HFFc6 (cell line): ENCODE measurements around the gene IBA57. TPM values are rescaled to one million over a fixed set of nuclear protein-coding genes. Genes with fewer than 3 reads are reported as not detected.

Source experiments
- DNase-seq: peaks from one replicate; pipeline ENCODE4 v3.0.0-alpha.2; 2018
- H3K27ac Mint-ChIP-seq: 2 replicates; pipeline ENCODE4 v1.8.0; 2020; ENCODE audit warnings: mild to moderate bottlenecking, mixed read lengths
- H3K27me3 Mint-ChIP-seq: 2 replicates; pipeline ENCODE4 v1.8.0; 2021; ENCODE audit warnings: mild to moderate bottlenecking, moderate library complexity, mixed read lengths; ENCODE audit not compliant: insufficient read depth
- H3K36me3 Mint-ChIP-seq: 2 replicates; pipeline ENCODE4 v1.8.0; 2021; ENCODE audit warnings: low read depth, mixed read lengths
- H3K4me1 Mint-ChIP-seq: 2 replicates; pipeline ENCODE4 v1.8.0; 2020; ENCODE audit warnings: low read depth, mixed read lengths
- H3K4me3 Mint-ChIP-seq: 2 replicates; pipeline ENCODE4 v1.8.0; 2020; ENCODE audit warnings: mild to moderate bottlenecking, moderate library complexity, mixed read lengths
- H3K9me3 Mint-ChIP-seq: 2 replicates; pipeline ENCODE4 v1.8.0; 2020; ENCODE audit warnings: mild to moderate bottlenecking, mixed read lengths
- total RNA-seq, 6 experiments: library from RNA; stranded (reverse); fragmentation: NEBNext Ultra II Directional; extraction: Animal tissue kit (Norgen Biotek cat#: 25700); gene quantifications; 2 replicates in 1 of 6; 3 replicates in 5 of 6; pipeline ENCODE4 v1.2.3, GENCODE V29; 2021
- TF ChIP-seq, protein P1 (sequence below): fragments of 200-600 bp; sonication (generic); IDR thresholded peaks from 2 replicates; pipeline ENCODE4 v1.5.0; 2021; ENCODE audit warnings: antibody characterized with exemption, mild to moderate bottlenecking

Gene IBA57
- total RNA-seq, 6 experiments from 2014 or later, result 4.2 to 5.8 (median 4.7) TPM

DNA sequence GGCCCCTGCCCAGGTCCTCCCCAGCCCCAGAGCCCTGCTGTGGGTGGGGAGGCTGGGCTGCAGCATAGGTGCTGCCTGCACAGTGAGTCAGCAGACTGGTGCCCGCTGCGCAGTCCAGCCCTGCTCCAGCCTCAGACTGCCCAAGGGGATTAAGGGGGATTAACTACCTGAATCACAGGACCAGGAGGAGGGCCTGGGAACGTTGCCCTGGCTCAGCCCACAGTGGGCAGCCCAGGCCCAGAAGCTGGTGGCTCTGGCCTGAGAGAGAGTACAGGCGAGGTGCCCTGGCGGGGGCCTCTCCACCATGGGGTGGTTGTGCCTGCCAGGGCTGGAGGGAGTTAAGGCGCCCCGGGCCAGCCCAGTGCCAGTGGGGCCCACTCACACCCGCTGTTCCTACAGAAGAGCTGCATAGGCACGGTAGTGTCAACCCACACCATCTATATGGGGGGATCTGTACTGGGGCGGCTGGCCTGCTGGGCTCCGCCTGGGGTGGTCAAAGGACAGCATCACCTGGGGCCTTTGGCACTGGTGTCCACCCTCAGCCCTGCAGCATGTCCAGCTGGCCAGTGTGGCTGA is 44.6 kb downstream of the IBA57 start:
- H3K4me3 Mint-ChIP-seq, result no peak overlapping the region
- no peaks in the 10 kb centered on the region for H3K9me3 Mint-ChIP-seq
- no peaks in the 10 kb centered on the region for H3K4me1 Mint-ChIP-seq
- no peak for DNase-seq
- no peaks in the 10 kb centered on the region for H3K36me3 Mint-ChIP-seq
- no peak overlapping the region for H3K27ac Mint-ChIP-seq
- H3K27me3 Mint-ChIP-seq, result no peaks in the 10 kb centered on the region
- TF ChIP-seq, protein P1, sequence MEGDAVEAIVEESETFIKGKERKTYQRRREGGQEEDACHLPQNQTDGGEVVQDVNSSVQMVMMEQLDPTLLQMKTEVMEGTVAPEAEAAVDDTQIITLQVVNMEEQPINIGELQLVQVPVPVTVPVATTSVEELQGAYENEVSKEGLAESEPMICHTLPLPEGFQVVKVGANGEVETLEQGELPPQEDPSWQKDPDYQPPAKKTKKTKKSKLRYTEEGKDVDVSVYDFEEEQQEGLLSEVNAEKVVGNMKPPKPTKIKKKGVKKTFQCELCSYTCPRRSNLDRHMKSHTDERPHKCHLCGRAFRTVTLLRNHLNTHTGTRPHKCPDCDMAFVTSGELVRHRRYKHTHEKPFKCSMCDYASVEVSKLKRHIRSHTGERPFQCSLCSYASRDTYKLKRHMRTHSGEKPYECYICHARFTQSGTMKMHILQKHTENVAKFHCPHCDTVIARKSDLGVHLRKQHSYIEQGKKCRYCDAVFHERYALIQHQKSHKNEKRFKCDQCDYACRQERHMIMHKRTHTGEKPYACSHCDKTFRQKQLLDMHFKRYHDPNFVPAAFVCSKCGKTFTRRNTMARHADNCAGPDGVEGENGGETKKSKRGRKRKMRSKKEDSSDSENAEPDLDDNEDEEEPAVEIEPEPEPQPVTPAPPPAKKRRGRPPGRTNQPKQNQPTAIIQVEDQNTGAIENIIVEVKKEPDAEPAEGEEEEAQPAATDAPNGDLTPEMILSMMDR, result no peak

DNA sequence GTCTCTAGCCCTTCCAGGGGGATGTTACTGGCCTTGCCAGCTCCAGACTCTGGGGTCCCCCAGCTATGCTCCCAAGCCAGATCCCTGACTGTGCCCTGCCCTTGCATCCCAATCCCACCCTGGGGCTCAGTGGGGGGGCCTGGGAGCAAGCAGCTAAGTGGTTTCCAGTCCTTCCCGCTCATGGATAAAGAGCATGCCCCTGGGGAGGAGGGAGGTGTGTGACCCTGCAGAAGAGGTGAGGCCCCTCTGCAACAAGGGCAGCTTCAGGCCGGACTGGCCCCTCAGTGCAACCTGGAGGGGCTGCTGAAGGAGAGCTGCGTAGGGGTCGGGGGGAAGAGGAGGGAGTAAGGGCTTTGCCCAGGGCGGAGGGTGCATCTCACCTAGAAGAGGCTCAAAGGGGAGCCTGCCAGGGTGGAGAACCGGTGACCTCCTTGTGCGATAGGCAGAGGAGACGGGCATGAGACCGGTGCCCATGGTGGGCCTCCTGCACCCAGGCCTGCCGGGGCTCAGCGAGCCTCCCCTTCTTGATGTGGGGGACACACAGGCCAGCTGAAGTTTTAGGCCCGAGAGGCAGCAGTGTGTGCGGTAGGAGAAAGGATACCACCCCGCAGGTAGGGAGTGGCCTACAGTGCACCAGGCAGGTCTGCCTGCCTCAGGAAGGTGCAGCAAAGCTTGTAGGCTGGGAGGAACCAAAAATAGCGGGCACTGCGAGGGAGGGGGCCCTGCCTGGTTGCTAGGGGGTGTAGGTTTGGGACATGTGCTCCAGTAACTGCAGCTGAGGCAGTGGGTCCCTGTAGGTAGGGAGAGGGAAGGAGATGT is 45.3 kb downstream of the IBA57 start:
- no peak for DNase-seq
- H3K4me1 Mint-ChIP-seq, result no peaks in the 10 kb centered on the region
- no peaks in the 10 kb centered on the region for H3K36me3 Mint-ChIP-seq
- TF ChIP-seq, protein P1, result no peak
- H3K9me3 Mint-ChIP-seq, result no peaks in the 10 kb centered on the region
- H3K4me3 Mint-ChIP-seq, result no peak overlapping the region
- H3K27ac Mint-ChIP-seq, result no peak overlapping the region
- no peaks in the 10 kb centered on the region for H3K27me3 Mint-ChIP-seq

DNA sequence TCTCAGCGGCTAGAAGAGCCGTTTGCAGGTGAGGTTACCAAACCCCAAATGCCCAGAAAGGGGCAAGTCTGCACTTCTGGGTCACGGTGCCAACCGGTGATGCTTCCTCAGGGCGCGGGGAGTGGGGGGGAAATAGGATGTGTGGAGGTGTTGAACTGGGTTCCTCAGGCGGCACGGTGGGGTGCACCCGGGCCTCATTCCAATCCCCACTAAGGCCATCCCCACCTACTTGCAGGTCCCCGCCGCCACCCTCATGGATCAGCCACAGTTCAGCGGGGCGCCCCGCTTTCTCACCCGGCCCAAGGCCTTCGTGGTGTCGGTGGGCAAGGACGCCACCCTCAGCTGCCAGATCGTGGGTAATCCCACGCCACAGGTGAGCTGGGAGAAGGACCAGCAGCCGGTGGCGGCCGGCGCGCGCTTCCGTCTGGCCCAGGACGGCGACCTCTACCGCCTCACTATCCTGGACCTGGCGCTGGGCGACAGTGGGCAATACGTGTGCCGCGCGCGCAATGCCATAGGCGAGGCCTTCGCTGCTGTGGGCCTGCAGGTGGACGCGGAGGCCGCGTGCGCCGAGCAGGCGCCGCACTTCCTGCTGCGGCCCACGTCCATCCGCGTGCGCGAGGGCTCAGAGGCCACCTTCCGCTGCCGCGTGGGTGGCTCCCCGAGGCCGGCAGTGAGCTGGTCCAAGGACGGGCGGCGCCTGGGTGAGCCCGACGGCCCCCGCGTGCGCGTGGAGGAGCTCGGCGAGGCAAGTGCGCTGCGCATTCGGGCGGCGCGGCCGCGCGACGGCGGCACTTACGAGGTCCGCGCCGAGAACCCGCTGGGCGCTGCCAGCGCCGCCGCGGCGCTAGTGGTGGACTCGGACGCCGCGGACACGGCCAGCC is 46.2 kb downstream of the IBA57 start:
- H3K36me3 Mint-ChIP-seq, result no peaks in the 10 kb centered on the region
- no peaks in the 10 kb centered on the region for H3K9me3 Mint-ChIP-seq
- H3K4me1 Mint-ChIP-seq, result no peaks in the 10 kb centered on the region
- TF ChIP-seq, protein P1, result no peak
- H3K27me3 Mint-ChIP-seq, result no peaks in the 10 kb centered on the region
- no peak for DNase-seq
- H3K27ac Mint-ChIP-seq, result no peak overlapping the region
- H3K4me3 Mint-ChIP-seq, result no peak overlapping the region

DNA sequence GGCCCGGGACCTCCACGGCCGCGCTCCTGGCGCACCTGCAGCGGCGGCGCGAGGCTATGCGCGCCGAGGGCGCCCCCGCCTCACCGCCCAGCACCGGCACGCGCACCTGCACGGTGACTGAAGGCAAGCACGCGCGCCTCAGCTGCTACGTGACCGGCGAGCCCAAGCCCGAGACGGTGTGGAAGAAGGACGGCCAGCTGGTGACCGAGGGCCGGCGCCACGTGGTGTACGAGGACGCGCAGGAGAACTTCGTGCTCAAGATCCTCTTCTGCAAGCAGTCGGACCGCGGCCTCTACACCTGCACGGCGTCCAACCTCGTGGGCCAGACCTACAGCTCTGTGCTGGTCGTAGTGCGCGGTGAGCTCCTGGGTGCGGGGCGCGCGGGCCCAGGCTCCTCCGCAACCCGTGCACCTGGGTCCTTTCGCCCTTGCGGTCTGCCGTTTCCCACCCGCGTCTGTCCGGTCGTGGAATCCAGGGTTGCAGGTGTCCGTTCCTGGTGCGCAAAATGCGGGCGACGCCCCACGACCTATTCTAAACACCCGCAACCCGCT is 46.9 kb downstream of the IBA57 start:
- H3K27me3 Mint-ChIP-seq, result no peaks in the 10 kb centered on the region
- no peaks in the 10 kb centered on the region for H3K36me3 Mint-ChIP-seq
- H3K27ac Mint-ChIP-seq, result no peak overlapping the region
- H3K4me3 Mint-ChIP-seq, result no peak overlapping the region
- H3K9me3 Mint-ChIP-seq, result no peaks in the 10 kb centered on the region
- DNase-seq, result no peak
- TF ChIP-seq, protein P1, result no peak
- no peaks in the 10 kb centered on the region for H3K4me1 Mint-ChIP-seq
